GM21381 (cell line): ENCODE results near the gene TWF2.

Experiments used
- ATAC-seq: cut with Tn5 transposase; IDR thresholded peaks from one replicate; pipeline ENCODE4 v1.9.1; 2021; ENCODE audit warnings: mild to moderate bottlenecking, moderate library complexity; ENCODE audit not compliant: unreplicated experiment

TWF2 gene

GRCh38 chr3:52223449-52224408, 15.2 kb downstream of the TWF2 start:
- no peak for ATAC-seq

- no peak for ATAC-seq
Observed at GRCh38 chr3:52222319-52223221, 16.4 kb downstream of the TWF2 start.

- no peak for ATAC-seq
Observed at GRCh38 chr3:52221563-52222318, 17.2 kb downstream of the TWF2 start.

- ATAC-seq = no peak
Observed at GRCh38 chr3:52221141-52221562, 17.8 kb downstream of the TWF2 start.

GRCh38 chr3:52220380-52221026, 18.5 kb downstream of the TWF2 start:
- ATAC-seq = no peak

- no peak for ATAC-seq
Observed at GRCh38 chr3:52218937-52219650, 19.9 kb downstream of the TWF2 start.

- ATAC-seq = no peak
Observed at GRCh38 chr3:52218454-52218853, 20.5 kb downstream of the TWF2 start.

GRCh38 chr3:52218026-52218425, 20.9 kb downstream of the TWF2 start:
- no peak for ATAC-seq

- ATAC-seq = no peak
Observed at GRCh38 chr3:52217409-52217805, 21.6 kb downstream of the TWF2 start.

- ATAC-seq = no peak
Observed at GRCh38 chr3:52216585-52217408, 22.2 kb downstream of the TWF2 start.

GRCh38 chr3:52215351-52215750, 23.6 kb downstream of the TWF2 start:
- ATAC-seq = no peak

- ATAC-seq = no peak
Observed at GRCh38 chr3:52213901-52214300, 25.1 kb downstream of the TWF2 start.

GRCh38 chr3:52213005-52213404, 26.0 kb downstream of the TWF2 start:
- no peak for ATAC-seq

- ATAC-seq = no peak
Observed at GRCh38 chr3:52211268-52211891, 27.6 kb downstream of the TWF2 start.

- no peak for ATAC-seq
Observed at GRCh38 chr3:52210550-52211046, 28.4 kb downstream of the TWF2 start.

- no peak for ATAC-seq
Observed at GRCh38 chr3:52210037-52210436, 28.9 kb downstream of the TWF2 start.

- no peak for ATAC-seq
Observed at GRCh38 chr3:52208556-52208955, 30.4 kb downstream of the TWF2 start.

GRCh38 chr3:52205727-52206372, 33.1 kb downstream of the TWF2 start:
- no peak for ATAC-seq
